HL-60/S4 (cell line): Measurements from ENCODE around the gene IPCEF1.

ENCODE experiments used
- in situ Hi-C: fragments of 300-500 bp; cut with MboI; formaldehyde crosslinking; loops from 2 replicates; pipeline ENCODE4 v1.14.3; 2022; ENCODE audit warnings: low sequenced_read_pairs

The IPCEF1 gene

DNA sequence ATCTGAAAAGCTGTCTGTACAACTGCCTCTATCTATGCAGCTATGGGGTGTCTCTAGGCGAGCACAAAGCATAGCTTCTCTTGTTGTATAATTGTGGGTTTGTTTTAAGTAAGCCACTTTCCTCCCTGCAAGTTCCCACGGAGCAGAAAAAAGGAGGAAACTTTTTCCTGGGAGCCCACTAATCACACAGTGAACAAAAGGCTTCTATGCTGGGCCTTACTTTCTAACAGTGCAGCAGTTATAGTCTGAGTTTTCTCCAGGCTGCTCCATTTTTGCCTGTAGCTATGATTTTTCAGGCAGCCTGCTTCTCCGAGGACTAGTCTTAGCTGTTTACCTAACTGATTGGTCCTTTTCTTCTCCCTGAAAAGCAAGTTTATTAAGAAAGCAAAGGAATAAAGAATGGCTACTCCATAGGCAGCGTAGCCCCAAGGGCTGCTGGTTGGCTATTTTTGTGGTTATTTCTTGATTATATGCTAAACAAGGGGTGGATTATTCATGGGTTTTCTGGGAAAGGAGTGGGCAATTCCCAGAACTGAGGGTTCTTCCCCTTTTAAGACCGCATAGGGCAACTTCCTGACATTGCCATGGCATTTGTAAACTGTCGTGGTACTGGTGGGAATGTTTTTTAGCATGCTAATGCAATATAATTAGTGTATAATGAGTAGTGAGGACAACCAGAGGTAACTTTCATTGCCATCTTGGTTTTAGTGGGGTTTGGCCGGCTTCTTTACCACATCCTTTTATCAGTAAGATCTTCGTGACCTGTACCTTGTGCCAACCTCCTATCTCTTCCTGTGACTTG lies 233.2 kb downstream of the IPCEF1 start:
- in situ Hi-C loops: no loop called here

DNA sequence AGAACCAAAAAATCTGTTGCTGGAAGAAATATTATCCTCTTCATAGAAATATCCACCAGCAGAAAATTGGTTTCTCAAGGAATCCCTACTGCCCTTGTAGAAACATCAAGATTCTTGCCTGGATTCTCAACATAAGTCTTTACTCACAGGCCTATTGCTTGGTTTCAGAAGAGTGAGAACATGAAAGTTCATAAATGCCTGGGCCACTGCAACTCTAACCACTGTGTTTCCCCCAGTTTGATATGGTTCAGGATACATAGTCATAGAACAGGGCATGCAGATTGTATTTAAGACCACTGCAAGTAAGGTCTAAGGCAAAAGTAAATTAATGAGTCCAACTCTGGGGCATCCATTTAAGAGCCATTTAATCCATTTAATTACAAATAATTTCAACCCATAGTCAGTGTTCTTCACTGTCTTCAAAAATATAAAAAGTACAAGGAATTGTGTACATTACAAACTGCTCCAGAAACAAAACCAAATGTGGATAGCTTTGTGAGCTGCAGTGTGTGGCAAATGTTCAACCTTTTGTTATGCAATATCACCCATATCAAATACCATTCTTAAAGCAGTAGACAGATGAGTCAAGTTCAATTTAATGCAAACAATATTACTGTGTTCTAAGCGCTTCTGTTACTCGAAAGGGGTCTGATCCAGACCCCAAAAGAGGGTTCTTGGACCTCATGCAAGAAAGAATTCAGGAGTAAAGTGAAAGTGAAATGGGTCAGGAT lies 234.2 kb downstream of the IPCEF1 start:
- in situ Hi-C loops: no loop called here

DNA sequence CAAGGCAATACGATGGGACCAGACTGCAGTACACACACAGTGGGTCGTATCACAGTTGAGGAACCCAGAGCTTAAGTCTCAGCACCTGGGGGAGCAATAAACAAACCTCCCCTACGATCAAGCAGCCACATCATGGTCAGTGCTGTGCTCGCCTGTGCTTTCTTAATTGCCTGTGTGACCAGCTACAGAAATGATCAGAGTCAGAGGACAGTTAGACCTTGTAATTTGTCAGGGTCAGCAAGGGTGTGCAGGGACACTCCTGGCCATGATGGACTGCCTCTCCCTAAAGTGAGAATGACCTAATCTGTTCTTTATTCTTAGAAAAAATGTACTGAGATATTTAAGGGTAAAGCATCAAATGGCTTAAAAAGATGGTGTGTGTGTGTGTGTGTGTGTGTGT lies 239.1 kb downstream of the IPCEF1 start:
- in situ Hi-C loops: no loop called here

- in situ Hi-C loops: no loop called here
These were observed 243.2 kb downstream of the IPCEF1 start for GRCh38 chr6:154113392-154113791.

GRCh38 chr6:154112181-154112809 lies 244.3 kb downstream of the IPCEF1 start:
- in situ Hi-C loops: no loop called here

GRCh38 chr6:154111025-154111424 lies 245.6 kb downstream of the IPCEF1 start:
- in situ Hi-C loops: no loop called here

DNA sequence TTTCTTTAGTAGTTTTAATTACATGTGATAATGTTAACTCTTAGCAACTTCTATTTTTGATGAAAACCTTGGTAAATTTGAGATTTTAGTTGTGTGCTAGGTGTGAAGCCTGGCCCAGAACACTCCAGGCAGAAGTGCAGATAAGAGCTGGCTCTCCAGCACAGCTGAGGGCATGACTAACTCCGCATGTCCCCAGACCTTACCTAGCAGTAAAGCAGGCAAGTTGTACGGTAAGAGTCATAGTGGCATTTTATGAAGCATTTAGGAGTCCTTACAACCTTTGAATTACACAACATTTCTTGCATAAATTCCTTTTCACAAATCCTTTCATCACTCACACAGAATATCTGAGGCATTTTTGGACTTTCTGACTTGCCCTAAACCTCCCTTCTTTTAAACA lies 250.4 kb downstream of the IPCEF1 start:
- in situ Hi-C loops: no loop called here
